ENCODE measurements around the gene PABPC3.

PABPC3 gene

DNA sequence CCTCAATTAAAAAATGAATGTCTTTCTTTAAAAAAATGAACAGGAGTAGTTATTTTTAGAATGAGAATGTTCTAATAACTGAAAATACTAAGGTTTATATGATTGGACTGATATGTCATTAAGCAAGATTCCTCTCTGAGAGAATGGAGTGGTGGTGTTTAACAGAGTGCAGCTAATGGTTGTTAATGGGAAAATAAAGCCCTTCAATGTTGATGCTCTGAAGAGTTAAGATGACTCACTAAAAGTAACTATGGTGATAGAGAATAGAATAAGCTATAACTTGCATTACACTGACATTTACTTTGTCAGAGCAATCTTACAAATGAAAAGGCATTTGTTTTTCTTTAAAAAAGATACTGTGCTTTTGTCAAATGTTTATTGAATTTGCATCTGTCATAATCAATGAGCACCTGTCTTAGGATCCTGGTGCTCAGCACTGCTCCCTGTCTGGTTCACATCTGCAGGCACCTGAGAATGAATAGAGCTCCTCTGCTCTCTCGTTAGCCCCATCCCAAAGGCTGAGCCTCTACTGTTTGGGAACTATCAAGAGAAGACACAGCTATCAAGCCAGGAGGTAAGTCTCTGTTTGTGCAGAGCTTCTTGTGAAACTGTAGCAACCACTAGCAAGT lies 15.1 kb downstream of the PABPC3 start:
- in situ Hi-C loops (cut with MboI; ENCODE audit: low sequenced_read_pairs): no loop called here

DNA sequence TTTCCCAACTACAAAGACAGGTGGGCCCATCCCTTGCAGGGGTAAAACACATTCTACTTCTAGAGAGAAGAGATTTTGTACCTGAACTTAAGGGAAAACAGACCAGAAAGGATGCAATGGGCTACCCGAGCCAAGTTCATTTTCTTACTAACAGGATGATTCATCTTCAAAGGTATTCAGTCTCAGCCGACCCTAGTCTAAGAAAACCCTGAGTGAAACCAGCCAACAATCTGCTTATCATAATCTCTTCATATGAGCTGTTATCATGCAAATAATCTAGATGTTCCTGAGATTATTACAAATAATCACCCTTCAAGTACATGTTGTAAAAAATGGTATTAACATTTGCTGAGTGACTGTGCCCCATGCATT lies 15.6 kb downstream of the PABPC3 start:
- in situ Hi-C loops (cut with MboI; ENCODE audit: low sequenced_read_pairs): no loop called here

DNA sequence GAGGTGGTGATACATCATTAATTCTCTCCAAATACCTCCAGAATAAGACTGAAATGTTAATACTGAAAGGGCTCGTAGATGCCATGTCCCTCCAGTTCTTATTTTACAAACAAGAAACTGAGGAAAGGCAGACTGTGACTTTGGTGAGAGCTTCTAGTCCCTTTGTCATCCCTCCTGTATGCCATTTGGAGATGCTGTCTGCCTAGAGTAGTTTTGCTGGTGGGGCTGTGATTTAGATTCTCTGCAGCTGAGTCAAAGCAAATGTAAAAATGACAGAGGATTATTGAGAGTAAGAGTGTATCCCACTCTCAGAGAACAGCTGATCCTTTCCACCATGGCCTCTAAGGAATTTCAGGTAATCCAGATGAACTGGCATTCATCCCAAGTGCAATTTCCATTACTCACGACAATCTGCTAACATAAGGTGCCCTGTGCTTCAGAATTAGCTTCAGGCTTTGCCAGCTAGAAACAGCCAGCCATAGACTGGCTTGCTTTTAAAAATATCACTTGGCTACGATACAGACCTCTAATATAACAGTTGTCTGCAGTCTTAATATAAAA lies 16.8 kb downstream of the PABPC3 start:
- in situ Hi-C loops (cut with MboI; ENCODE audit: low sequenced_read_pairs): no loop called here

DNA sequence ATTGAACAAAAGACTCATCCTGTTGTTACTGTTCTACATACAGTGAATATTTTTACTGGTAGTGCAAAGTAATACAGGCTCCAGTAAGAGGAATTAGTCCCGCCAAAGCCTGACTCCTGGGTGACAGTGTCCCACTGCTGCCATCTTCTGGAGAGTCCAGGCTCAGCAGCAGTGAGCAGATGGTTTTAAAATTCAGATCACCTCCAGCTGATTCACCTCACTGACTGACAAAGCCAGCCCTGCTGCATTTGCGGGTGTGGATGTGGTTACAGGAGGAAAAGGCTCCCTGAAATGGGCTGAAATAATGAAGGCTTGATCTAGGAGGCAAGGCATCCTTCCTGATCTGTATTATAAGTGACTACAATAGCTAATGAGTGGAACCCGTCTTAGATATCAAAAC lies 18.3 kb downstream of the PABPC3 start:
- in situ Hi-C loops (cut with MboI; ENCODE audit: low sequenced_read_pairs): no loop called here

GRCh38 chr13:25116044-25116443 lies 20.1 kb downstream of the PABPC3 start:
- in situ Hi-C loops (cut with MboI; ENCODE audit: low sequenced_read_pairs): no loop called here

GRCh38 chr13:25117312-25117711 lies 21.4 kb downstream of the PABPC3 start:
- in situ Hi-C loops (cut with MboI; ENCODE audit: low sequenced_read_pairs): no loop called here

DNA sequence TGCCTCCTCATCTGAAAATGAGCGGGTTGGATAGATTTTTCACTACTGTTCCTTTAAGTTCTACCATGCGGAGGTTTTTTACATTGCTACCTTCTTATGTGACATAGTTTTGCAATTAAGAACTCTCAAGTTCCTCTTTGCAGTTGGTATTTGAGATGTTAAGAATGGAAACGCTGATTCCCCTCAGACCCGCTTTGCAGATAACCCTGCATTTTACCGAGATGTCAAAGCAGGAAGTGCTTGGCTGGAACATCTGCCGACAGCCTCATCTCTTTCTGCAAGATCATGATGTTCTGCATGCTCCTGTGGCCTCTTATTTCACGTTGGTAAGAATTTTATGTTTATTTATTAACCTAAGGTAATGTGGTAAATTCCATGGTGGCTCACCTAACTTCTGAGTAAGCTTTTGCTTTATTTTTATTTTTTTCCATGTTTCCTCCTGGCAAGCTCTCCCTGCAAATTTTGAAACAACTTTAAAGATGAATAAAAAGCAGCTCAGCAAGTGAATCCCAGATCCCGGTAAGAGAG lies 22.5 kb downstream of the PABPC3 start:
- in situ Hi-C loops (cut with MboI; ENCODE audit: low sequenced_read_pairs): no loop called here

DNA sequence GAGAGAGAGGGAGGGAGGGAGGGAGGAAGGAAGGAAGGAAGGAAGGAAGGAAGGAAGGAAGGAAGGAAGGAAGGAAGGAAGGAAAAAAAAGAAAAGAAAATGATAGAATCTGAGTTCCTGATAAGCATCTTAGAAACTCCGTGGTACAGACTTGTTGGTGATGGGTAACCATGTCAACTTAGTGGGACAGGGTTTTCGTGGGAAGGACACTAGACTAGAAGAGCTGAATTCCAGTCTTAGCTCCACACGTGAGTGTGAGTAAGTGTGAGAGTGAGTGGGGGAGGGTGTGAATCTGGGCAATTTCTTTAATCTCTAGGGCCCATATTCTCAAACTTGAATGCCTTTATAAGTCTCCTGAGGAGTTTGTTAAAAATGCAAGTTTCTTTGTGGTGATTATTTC lies 35.0 kb downstream of the PABPC3 start:
- in situ Hi-C loops (cut with MboI; ENCODE audit: low sequenced_read_pairs): no loop called here

- in situ Hi-C loops (cut with MboI; ENCODE audit: low sequenced_read_pairs): no loop called here
These were observed 36.0 kb downstream of the PABPC3 start for GRCh38 chr13:25131881-25132420.

GRCh38 chr13:25132751-25133390 lies 36.9 kb downstream of the PABPC3 start:
- in situ Hi-C loops (cut with MboI; ENCODE audit: low sequenced_read_pairs): no loop called here

DNA sequence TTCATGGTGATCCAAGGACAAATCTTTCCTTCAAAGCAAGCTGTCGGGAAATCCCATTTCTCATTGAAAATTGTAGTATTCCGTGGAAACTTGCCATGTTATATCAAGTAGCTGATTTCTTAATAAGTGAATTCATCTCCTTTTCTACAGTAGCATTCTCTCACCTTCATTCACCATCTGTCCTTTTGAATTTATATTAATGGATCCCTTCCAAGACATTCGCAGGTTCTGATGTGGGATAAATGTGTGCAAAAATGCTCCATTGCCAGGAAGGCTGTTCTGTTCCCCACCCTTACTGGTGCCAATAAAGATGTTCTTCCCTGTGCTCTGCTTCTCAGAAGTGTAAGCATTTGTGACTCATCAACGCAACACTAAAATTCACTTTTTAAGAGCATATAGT lies 40.0 kb downstream of the PABPC3 start:
- in situ Hi-C loops (cut with MboI; ENCODE audit: low sequenced_read_pairs): no loop called here

GRCh38 chr13:25136880-25137787 lies 41.2 kb downstream of the PABPC3 start:
- in situ Hi-C loops (cut with MboI; ENCODE audit: low sequenced_read_pairs): no loop called here

DNA sequence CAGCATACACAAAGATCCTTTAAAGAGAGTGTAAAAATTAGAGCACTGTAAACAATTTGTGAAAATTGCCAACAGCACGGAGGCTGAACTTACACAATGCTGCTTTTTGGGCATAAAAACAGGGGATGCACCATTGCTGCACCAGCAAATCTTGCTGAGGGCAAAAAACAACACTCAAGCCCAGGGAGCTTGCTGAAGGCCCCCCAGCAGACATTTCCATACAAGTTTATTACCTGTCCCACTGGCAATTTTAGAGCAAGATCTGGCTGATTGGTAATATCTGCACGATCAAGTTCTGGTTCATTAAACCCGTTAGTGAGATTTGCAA lies 41.8 kb downstream of the PABPC3 start:
- in situ Hi-C loops (cut with MboI; ENCODE audit: low sequenced_read_pairs): no loop called here

- in situ Hi-C loops (cut with MboI; ENCODE audit: low sequenced_read_pairs): no loop called here
These were observed 45.1 kb downstream of the PABPC3 start for GRCh38 chr13:25141042-25141441.

DNA sequence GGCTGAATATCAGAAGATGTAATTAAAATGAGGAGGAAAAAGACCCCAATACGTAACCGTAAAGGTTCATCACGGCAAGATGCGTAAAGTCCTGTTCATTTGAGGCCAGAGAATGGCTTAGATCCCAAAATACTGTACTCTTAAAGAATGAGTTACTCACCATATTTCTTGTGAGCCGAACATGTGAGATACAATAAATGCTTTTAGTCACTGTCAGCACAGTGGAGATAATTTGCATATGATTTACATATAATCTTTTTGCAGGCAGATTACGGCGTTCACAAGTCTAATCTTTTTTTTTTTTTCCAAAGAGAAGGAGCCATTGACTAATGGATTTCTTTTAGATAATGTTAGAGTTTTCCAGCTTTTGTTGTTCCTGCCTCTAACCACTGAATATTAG lies 47.8 kb downstream of the PABPC3 start:
- in situ Hi-C loops (cut with MboI; ENCODE audit: low sequenced_read_pairs): no loop called here

DNA sequence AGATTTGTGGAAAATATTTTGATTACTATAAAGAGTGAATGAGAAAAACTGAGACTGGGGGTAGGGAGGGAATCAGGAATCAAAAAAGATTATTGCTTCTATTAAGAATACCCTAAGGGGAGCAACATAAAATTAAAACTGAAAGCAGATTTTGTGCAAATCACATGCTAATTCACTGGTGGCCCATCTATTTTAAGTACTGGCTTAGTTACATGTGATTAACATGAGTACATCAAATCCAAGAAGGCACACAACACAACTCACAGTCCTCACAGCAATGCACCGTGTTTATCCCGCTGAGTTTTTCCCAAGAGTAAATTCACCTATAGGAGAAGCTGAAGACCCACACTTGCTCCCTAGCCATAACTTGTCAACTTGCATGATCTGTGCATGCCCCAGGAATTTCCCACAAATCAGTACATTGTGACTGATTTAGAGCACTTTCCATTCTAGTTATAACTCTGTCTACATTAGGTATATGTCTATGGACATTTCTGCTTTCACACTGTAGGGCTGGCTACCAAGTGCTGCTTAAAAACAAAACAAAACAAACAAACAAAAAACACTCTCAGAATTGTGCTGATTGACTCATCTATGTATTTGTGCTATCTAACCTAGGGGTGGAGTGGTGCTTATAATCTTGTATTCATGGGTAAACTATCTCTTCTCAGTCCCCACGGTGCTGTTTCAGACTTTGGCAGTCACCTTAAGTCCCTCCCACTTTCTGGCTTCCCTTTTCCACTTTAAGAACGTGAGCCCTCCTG lies 51.9 kb downstream of the PABPC3 start:
- in situ Hi-C loops (cut with MboI; ENCODE audit: low sequenced_read_pairs): no loop called here

DNA sequence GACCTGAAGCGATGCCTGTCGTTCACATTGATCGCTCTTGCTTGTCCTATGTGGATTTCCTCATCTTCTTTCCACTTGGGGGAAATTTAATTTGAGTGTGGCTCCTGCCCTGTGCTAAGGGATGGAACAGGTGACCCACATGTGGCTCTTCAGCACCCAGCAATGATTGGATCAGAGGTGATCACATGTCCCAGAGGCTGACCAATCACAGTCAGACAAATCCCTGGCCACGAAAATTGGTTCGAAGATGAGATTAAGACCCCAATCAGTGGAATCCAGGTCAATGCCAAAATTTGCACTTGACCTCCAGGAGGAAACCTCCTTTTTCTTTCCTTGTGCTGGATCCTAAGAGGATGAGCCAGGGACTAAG lies 52.5 kb downstream of the PABPC3 start:
- in situ Hi-C loops (cut with MboI; ENCODE audit: low sequenced_read_pairs): no loop called here
